Body of pancreas (tissue), 4 donors: ENCODE data around the gene CHST13.

Source experiments
- CTCF ChIP-seq, 7 experiments: fragments of 450-650 bp in 4 of 7; fragments of 200-600 bp in 3 of 7; sonication (generic) in 3 of 7; IDR thresholded peaks; one replicate each; pipeline ENCODE4 v1.5.1; 2016 to 2019; ENCODE audit warnings: antibody characterized with exemption in 7 of 7
- POLR2A ChIP-seq, 3 donors: fragments of 450-650 bp; IDR thresholded peaks; one replicate each; pipeline ENCODE4 v1.6.1; 2016; ENCODE audit warnings: antibody characterized with exemption in 3 of 3, mild to moderate bottlenecking in 2 of 3

GRCh38 chr3:126510308-126510910 lies 13.5 kb upstream of the CHST13 start:
- no peak for TF ChIP-seq CTCF (IDR thresholded peaks at IDR 0.05)
- TF ChIP-seq POLR2A (IDR thresholded peaks at IDR 0.05), result no peak
